Measurements from ENCODE around the gene PWWP2B.

DNA sequence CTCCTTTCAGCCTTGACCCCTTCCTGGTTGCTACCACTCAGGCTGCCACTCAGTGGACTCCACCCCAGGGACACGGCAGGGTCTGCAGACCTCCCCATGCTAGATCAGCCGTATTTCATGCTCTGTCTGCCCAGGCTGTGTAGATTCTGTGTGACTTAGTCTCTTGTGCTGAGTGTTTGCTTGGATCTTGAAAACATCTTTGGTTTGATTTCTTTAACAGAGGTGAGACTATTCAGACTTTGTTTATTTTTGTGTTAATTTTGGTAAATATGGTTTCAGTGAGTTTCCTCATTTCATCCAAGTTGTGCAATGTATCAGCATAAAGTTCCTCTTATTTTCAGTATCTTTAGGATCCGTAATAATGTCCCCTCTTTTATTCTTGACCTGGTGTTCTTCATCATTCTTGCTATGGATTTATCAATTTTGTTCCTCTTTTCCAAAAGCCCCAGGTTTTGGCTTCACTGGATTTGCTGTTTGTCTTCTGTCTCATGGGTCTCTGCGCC lies 21.2 kb upstream of the PWWP2B start:
- no peak for TF ChIP-seq CTCF (IDR thresholded peaks at IDR 0.05; ENCODE audit: low read depth, low read length)
- TF ChIP-seq, protein P1, sequence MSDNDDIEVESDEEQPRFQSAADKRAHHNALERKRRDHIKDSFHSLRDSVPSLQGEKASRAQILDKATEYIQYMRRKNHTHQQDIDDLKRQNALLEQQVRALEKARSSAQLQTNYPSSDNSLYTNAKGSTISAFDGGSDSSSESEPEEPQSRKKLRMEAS (IDR thresholded peaks at IDR 0.05; ENCODE audit: low read depth, low read length), result no peak
- TF ChIP-seq POLR2A (IDR thresholded peaks at IDR 0.05; ENCODE audit: extremely low read depth, insufficient read length), result no peak

Data from NB4 (cell line).